Measurements from ENCODE around the gene APOBEC4.

The APOBEC4 gene

DNA sequence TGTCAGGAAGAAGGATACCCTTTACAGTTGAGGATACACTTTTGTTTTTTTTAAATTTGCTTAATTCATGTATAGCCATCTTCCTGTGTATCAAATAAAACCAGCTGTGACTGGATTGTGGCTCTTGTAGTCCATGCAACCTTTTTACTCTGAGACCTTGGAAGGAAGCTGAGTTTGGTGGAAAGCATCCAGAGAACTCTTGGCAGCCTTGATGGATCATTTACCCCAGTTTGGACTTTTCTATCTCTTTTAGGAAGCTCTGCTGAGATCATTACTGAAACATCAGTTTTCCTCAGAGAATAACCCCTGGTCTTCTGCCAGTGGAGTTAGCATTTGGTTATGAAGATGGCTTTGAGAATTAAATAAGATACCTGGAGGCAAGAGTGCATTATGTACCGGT lies 21.2 kb upstream of the APOBEC4 start:
- H3K9me3 ChIP-seq (ENCODE audit: insufficient read depth, low read depth, low read length), result peaks cover 9% of the 10 kb centered on the region; the same call in 1 of the 2 replicates

DNA sequence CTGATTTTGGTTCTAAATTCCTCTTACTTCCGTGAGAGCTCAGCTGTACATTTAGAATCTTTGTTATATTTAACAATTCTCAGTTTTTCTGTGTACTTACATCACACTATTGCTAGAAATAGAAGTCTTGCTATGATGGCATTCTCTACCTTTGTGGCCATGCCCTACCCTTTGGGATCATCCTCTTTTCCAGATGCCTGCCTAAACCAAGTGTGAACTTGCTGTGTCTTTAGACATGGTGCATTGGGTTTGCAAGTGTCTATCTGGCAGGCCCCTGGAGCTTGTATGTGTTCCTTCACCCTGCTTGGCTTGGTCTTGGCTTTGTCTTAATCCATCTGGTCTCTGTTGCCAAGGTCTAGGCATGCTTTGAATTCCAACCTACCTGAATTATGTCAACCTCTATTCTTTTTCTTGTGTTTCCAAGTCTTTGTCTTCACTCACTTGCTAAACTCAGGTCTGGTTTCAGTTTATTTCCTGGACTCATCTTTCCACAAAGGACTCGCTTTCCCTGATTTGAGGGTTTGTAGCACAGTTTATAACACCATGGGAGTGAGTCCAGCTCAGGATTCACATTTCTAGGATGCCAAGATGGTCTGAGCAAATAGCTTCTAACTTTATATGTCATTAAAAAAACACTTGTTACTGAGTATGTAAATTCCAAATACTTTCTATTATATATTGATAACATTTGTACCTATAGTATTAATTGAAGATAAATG lies 20.6 kb upstream of the APOBEC4 start:
- no peak overlapping the region for H3K27ac ChIP-seq (ENCODE audit: low read depth, low read length)
- H3K27me3 ChIP-seq (ENCODE audit: insufficient read depth, low read length), result no peaks in the 10 kb centered on the region
- peaks cover 9% of the 10 kb centered on the region; the same call in 1 of the 2 replicates for H3K9me3 ChIP-seq (ENCODE audit: insufficient read depth, low read depth, low read length)
- H3K4me1 ChIP-seq (ENCODE audit: insufficient read depth, low read length), result no peaks in the 10 kb centered on the region
- no peak overlapping the region for H3K9ac ChIP-seq (ENCODE audit: low read depth, low read length)
- H3K4me3 ChIP-seq (ENCODE audit: low read length), result no peak overlapping the region
- H3K36me3 ChIP-seq (ENCODE audit: insufficient read depth, low read length), result no peaks in the 10 kb centered on the region
- 94% methylated on average over 1 of the region's 2 CpGs for WGBS

More for the DNA sequence above, 21.2 kb upstream of the APOBEC4 start:
- H3K36me3 ChIP-seq (ENCODE audit: insufficient read depth, low read length), result no peaks in the 10 kb centered on the region
- no peak overlapping the region for H3K4me3 ChIP-seq (ENCODE audit: low read length)
- 100% methylated on average over 1 of the region's 1 CpG for WGBS
- no peaks in the 10 kb centered on the region for H3K4me1 ChIP-seq (ENCODE audit: insufficient read depth, low read length)
- H3K27ac ChIP-seq (ENCODE audit: low read depth, low read length), result no peak overlapping the region
- no peaks in the 10 kb centered on the region for H3K27me3 ChIP-seq (ENCODE audit: insufficient read depth, low read length)
- no peak overlapping the region for H3K9ac ChIP-seq (ENCODE audit: low read depth, low read length)

- Histone ChIP-seq H3K9me3 (ENCODE audit: insufficient read depth, low read depth, low read length) (peaks cover 9% of the 10 kb centered on the region; the same call in 1 of the 2 replicates), H3K27ac (ENCODE audit: low read depth, low read length) (no peak overlapping the region), H3K36me3 (ENCODE audit: insufficient read depth, low read length) (no peaks in the 10 kb centered on the region), H3K4me3 (ENCODE audit: low read length) (no peak overlapping the region), H3K4me1 (ENCODE audit: insufficient read depth, low read length) (no peaks in the 10 kb centered on the region), H3K27me3 (ENCODE audit: insufficient read depth, low read length) (no peaks in the 10 kb centered on the region), H3K9ac (ENCODE audit: low read depth, low read length) (no peak overlapping the region)
- 95% methylated on average over 1 of the region's 1 CpG for WGBS
Measured at GRCh38 chr1:183670169-183670568, 17.1 kb upstream of the APOBEC4 start.

- Histone ChIP-seq H3K27ac (ENCODE audit: low read depth, low read length) (no peak overlapping the region), H3K9me3 (ENCODE audit: insufficient read depth, low read depth, low read length) (no peaks in the 10 kb centered on the region), H3K36me3 (ENCODE audit: insufficient read depth, low read length) (no peaks in the 10 kb centered on the region), H3K9ac (ENCODE audit: low read depth, low read length) (no peak overlapping the region), H3K4me1 (ENCODE audit: insufficient read depth, low read length) (no peaks in the 10 kb centered on the region), H3K4me3 (ENCODE audit: low read length) (no peak overlapping the region), H3K27me3 (ENCODE audit: insufficient read depth, low read length) (no peaks in the 10 kb centered on the region)
- WGBS, result 84% methylated on average over 3 of the region's 3 CpGs
Measured at GRCh38 chr1:183656355-183656754, 3.2 kb upstream of the APOBEC4 start.

DNA sequence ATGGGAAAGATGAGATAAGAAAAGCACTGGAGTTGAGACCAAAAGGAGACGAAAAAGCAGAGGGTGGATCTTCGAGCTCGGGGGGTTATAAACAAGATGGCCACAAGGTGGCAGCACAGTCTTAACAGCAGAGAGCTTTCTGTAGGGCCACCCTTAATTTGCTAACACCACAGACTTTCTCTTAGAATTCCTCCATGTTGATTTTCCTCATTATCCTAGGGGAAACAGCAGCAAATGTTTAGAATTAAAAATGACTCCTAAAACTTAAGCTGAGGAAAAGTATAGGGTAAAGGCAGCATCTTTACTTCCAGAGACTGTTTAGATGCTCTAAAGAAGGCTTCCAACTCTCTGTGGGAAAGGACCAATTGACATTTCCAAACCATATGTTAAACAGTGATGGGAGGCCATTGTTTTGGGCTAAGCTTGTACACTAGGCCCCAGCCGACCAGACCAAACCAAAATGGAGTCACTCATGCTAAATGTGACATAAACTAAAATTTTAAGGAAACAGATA lies 2.5 kb upstream of the APOBEC4 start:
- Histone ChIP-seq H3K9me3 (ENCODE audit: insufficient read depth, low read depth, low read length) (no peaks in the 10 kb centered on the region), H3K9ac (ENCODE audit: low read depth, low read length) (no peak overlapping the region), H3K36me3 (ENCODE audit: insufficient read depth, low read length) (no peaks in the 10 kb centered on the region), H3K4me1 (ENCODE audit: insufficient read depth, low read length) (no peaks in the 10 kb centered on the region), H3K27me3 (ENCODE audit: insufficient read depth, low read length) (no peaks in the 10 kb centered on the region), H3K27ac (ENCODE audit: low read depth, low read length) (no peak overlapping the region), H3K4me3 (ENCODE audit: low read length) (no peak overlapping the region)
- WGBS, result 19% methylated on average over 4 of the region's 4 CpGs

DNA sequence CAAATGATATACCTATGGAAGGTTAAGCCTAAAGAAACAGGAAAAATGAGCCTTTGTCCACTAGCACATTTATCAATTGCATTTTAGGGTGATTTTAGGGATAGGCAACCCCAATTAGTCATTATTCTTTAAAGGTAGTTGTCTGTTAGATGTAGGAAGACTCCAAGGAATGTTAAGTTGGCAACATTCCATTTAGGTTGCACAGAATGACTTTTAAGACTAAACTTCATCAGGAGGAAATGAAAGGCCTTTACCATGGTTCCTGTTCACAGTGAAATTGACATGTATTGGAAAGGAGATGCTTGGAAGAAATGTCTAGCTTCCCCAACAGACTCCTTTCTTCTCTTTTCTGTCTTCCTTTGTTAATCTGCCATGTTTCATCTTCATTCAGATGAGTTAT lies 1.6 kb upstream of the APOBEC4 start:
- Histone ChIP-seq H3K9ac (ENCODE audit: low read depth, low read length) (no peak overlapping the region), H3K27me3 (ENCODE audit: insufficient read depth, low read length) (no peaks in the 10 kb centered on the region), H3K36me3 (ENCODE audit: insufficient read depth, low read length) (no peaks in the 10 kb centered on the region), H3K9me3 (ENCODE audit: insufficient read depth, low read depth, low read length) (no peaks in the 10 kb centered on the region), H3K4me1 (ENCODE audit: insufficient read depth, low read length) (no peaks in the 10 kb centered on the region), H3K27ac (ENCODE audit: low read depth, low read length) (no peak overlapping the region), H3K4me3 (ENCODE audit: low read length) (no peak overlapping the region)

DNA sequence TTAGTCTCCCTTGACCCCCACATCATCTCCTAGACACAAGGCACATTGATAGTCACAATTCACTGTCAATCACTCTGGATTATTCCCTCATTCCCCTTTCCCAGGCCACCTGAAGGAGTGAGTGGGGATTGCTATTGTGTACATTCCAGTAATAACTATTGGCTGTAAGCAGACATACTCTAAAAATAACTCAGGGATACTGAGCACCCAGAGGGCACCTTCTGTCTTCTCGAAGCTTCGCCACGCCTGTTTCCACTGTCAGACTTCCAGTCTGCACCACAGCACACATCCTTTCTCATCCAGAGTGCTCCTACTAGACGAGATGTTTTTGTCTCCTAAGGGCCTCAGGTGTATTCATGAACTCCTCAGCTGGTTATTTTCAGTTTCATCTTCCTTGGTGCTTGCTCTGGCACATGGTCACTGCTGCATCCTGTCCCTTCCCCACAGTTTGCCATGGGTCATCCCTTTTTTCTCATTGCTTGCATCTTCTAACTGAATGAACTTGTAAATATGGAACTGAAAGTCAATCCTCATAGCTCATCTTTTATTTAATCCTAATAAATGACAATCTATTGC lies 848 bp upstream of the APOBEC4 start:
- H3K4me3 ChIP-seq (ENCODE audit: low read length), result no peak overlapping the region
- no peak overlapping the region for H3K27ac ChIP-seq (ENCODE audit: low read depth, low read length)
- no peaks in the 10 kb centered on the region for H3K4me1 ChIP-seq (ENCODE audit: insufficient read depth, low read length)
- no peaks in the 10 kb centered on the region for H3K27me3 ChIP-seq (ENCODE audit: insufficient read depth, low read length)
- H3K36me3 ChIP-seq (ENCODE audit: insufficient read depth, low read length), result no peaks in the 10 kb centered on the region
- H3K9ac ChIP-seq (ENCODE audit: low read depth, low read length), result no peak overlapping the region
- no peaks in the 10 kb centered on the region for H3K9me3 ChIP-seq (ENCODE audit: insufficient read depth, low read depth, low read length)
- 89% methylated on average over 4 of the region's 4 CpGs for WGBS

DNA sequence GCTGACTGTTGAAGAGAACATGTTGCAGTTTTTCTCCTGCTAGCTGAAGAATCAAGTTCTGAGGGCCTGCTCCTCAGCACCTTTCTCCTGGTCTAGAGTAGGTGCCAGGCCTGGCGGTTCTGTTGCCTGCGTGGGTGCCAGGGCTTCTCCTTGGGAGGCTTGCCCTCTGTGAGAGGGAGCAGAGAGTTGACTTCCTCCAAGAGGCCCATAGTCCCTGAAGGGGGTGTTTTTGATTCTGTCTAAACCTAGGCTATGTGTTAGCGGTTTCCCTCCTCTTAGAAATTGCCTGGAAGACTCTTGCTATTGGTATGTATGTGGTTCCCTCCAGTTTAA lies 312 bp upstream of the APOBEC4 start:
- H3K27ac ChIP-seq (ENCODE audit: low read depth, low read length), result no peak overlapping the region

GRCh38 chr1:183652107-183652506 lies 1.0 kb downstream of the APOBEC4 start:
- 90% methylated on average over 1 of the region's 1 CpG for WGBS
- no peak overlapping the region for H3K27ac ChIP-seq (ENCODE audit: low read depth, low read length)
- H3K4me1 ChIP-seq (ENCODE audit: insufficient read depth, low read length), result no peaks in the 10 kb centered on the region
- H3K9me3 ChIP-seq (ENCODE audit: insufficient read depth, low read depth, low read length), result no peaks in the 10 kb centered on the region
- no peak overlapping the region for H3K9ac ChIP-seq (ENCODE audit: low read depth, low read length)
- H3K27me3 ChIP-seq (ENCODE audit: insufficient read depth, low read length), result no peaks in the 10 kb centered on the region
- no peak overlapping the region for H3K4me3 ChIP-seq (ENCODE audit: low read length)
- no peaks in the 10 kb centered on the region for H3K36me3 ChIP-seq (ENCODE audit: insufficient read depth, low read length)

More for the DNA sequence above, 312 bp upstream of the APOBEC4 start:
- Histone ChIP-seq H3K4me3 (ENCODE audit: low read length) (no peak overlapping the region), H3K4me1 (ENCODE audit: insufficient read depth, low read length) (no peaks in the 10 kb centered on the region), H3K36me3 (ENCODE audit: insufficient read depth, low read length) (no peaks in the 10 kb centered on the region), H3K9ac (ENCODE audit: low read depth, low read length) (no peak overlapping the region), H3K27me3 (ENCODE audit: insufficient read depth, low read length) (no peaks in the 10 kb centered on the region), H3K9me3 (ENCODE audit: insufficient read depth, low read depth, low read length) (no peaks in the 10 kb centered on the region)
- 89% methylated on average over 3 of the region's 3 CpGs for WGBS

GRCh38 chr1:183651612-183652011 lies 1.5 kb downstream of the APOBEC4 start:
- Histone ChIP-seq H3K36me3 (ENCODE audit: insufficient read depth, low read length) (no peaks in the 10 kb centered on the region), H3K27ac (ENCODE audit: low read depth, low read length) (no peak overlapping the region), H3K4me3 (ENCODE audit: low read length) (no peak overlapping the region), H3K27me3 (ENCODE audit: insufficient read depth, low read length) (no peaks in the 10 kb centered on the region), H3K4me1 (ENCODE audit: insufficient read depth, low read length) (no peaks in the 10 kb centered on the region), H3K9me3 (ENCODE audit: insufficient read depth, low read depth, low read length) (no peaks in the 10 kb centered on the region), H3K9ac (ENCODE audit: low read depth, low read length) (no peak overlapping the region)
- WGBS, result 93% methylated on average over 5 of the region's 5 CpGs

- WGBS, result 92% methylated on average over 8 of the region's 8 CpGs
- no peak overlapping the region for H3K9ac ChIP-seq (ENCODE audit: low read depth, low read length)
- H3K27ac ChIP-seq (ENCODE audit: low read depth, low read length), result no peak overlapping the region
Measured at GRCh38 chr1:183648042-183648441, 5.1 kb downstream of the APOBEC4 start.

More at GRCh38 chr1:183648042-183648441, 5.1 kb downstream of the APOBEC4 start:
- no peaks in the 10 kb centered on the region for H3K27me3 ChIP-seq (ENCODE audit: insufficient read depth, low read length)
- no peaks in the 10 kb centered on the region for H3K36me3 ChIP-seq (ENCODE audit: insufficient read depth, low read length)
- H3K4me3 ChIP-seq (ENCODE audit: low read length), result no peak overlapping the region
- no peaks in the 10 kb centered on the region for H3K4me1 ChIP-seq (ENCODE audit: insufficient read depth, low read length)
- H3K9me3 ChIP-seq (ENCODE audit: insufficient read depth, low read depth, low read length), result no peaks in the 10 kb centered on the region
